GM18498 (cell line): Measurements from ENCODE around the gene LRP3.
A peak's percentile ranks its signal among the peaks of the same experiment; 100 is the strongest.
"Not testable (repeated sequence)": the region's sequence is repeated elsewhere in the genome, so short reads cannot be mapped to it uniquely, and the experiment has no call there.

Source experiments
- ATAC-seq: cut with Tn5 transposase; IDR thresholded peaks from one replicate; pipeline ENCODE4 v1.9.1; 2021; ENCODE audit warnings: mild to moderate bottlenecking, moderate library complexity; ENCODE audit not compliant: unreplicated experiment

Gene LRP3

DNA sequence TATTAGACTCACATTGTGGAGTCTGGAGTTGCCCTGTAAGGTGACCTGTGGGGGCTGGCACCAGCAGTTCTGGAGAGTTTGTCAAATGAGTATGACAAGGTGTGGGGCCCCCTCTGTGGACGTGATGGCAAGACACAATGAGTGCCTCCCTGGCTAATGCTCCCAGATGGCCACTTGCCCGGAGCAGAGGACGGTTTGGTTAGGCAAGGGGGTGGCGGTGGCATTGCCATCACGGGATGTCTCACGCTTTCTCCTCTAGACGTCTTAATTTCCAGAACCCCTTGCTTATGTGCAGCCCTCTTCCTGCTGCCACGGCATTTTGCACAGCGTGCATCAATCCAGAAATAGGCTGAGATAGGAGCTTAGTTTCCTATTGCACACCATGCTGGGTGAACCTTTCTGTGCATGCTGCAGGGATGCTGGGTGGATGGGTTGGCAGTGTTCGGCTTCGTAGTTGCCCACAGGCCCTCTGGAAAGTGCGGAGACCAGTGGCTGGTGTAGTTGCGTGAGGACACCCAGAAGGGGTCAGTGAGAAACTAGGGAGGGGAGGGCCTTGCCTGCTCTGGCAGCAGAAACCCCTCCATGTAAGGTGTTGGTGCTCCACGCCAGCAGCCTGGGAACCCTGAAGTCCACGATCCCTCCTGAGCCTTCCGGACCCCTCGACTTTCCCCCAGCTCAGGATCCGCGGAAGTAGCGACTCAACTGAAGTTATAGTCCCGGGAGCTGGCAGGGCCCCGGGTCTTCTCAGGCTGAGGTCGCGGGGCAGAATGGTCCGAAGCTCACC is 18.1 kb upstream of the LRP3 start:
- ATAC-seq = peak; percentile 5

GRCh38 chr19:33176670-33177416 is 17.3 kb upstream of the LRP3 start:
- peak; percentile 81 for ATAC-seq

DNA sequence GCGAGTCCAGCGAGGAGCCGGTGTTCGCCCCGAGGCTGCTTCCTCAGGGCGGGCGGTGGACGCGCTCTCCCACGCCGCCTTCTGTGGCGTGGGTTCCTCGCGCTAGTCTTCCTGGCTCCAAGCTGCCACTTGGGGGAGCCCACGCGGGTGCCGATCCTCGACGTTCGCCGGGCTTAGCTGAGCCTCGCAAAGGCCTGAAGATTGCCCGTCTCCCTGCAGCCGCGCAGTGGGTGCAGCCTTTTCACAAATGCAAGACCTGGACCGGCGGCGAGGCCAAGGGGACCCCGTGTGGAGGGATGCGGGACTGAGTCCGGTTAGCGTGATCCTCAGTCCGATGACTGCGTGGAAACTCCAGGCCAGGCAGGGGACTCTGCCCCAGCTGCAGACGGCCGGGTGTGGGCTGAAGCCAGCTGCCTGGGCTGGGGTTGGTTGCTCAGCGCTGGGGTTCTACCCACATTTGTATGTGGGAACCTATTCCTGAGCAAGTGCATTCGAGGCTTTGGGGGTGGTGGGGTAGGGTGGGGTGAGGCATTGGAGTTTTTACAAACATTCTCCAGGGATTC is 16.6 kb upstream of the LRP3 start:
- peak; percentile 28 for ATAC-seq

- no peak for ATAC-seq
Measured at GRCh38 chr19:33186431-33187182, 7.5 kb upstream of the LRP3 start.

- no peak for ATAC-seq
Measured at GRCh38 chr19:33187183-33187540, 7.0 kb upstream of the LRP3 start.

DNA sequence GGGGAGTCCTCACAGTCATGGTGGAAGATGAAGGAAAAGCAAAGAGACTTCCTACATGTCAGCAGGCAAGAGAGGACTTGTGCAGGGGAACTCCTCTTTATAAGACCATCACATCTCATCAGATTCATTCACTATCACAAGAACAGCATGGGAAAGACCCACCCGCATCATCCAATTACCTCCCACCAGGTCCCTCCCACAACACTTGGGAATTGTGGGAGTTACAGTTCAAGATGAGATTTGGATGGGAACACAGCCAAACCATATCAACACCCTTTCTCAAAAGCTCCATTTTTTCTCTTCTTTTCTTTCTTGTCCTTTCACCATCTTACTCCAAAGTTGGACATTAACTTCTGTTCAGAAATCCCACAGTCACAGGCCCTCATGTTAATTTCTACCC is 4.7 kb upstream of the LRP3 start:
- ATAC-seq = no peak

- not testable (repeated sequence) for ATAC-seq
Measured at GRCh38 chr19:33191092-33191491, 3.0 kb upstream of the LRP3 start.

GRCh38 chr19:33191501-33191900 is 2.6 kb upstream of the LRP3 start:
- ATAC-seq = no peak

DNA sequence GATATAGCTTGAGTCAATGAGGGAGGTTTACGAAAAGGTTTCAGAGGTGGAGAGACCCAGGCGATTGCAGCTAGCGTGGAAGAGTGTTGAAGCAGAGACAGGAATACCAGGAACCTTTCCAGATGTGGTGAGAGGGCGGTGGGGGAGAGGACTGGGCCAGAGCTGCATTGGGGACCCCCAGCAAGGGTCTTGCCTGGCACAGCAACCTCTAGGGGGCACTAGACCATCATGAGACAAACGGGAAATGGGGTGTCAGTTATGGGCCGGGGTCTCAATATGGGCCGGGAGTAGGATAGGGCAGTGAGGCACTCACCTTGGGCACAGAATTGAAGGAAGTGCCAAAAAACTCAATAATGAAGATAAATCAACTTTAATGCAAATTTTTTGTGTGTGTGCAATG is 2.1 kb upstream of the LRP3 start:
- no peak for ATAC-seq

- ATAC-seq = no peak
Measured at GRCh38 chr19:33193269-33193864, 763 bp upstream of the LRP3 start.

DNA sequence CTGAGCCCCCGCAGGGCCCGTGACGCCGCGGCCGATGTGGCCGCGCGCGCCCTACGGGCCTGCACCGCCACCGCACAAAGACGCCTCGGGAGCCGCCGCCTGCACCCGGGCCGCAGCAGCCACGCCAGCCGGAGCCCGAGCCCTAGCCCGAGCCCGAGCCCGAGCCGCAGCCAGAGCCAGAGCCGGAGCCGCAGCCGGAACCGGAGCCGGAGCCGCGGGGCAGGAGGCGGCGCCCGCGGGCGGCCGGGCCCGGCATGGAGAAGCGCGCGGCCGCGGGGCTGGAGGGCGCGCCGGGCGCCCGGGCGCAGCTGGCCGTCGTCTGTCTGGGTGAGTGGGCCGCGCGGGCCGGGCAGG is 379 bp downstream of the LRP3 start:
- no peak for ATAC-seq

GRCh38 chr19:33194886-33195644 is 935 bp downstream of the LRP3 start:
- ATAC-seq = no peak

DNA sequence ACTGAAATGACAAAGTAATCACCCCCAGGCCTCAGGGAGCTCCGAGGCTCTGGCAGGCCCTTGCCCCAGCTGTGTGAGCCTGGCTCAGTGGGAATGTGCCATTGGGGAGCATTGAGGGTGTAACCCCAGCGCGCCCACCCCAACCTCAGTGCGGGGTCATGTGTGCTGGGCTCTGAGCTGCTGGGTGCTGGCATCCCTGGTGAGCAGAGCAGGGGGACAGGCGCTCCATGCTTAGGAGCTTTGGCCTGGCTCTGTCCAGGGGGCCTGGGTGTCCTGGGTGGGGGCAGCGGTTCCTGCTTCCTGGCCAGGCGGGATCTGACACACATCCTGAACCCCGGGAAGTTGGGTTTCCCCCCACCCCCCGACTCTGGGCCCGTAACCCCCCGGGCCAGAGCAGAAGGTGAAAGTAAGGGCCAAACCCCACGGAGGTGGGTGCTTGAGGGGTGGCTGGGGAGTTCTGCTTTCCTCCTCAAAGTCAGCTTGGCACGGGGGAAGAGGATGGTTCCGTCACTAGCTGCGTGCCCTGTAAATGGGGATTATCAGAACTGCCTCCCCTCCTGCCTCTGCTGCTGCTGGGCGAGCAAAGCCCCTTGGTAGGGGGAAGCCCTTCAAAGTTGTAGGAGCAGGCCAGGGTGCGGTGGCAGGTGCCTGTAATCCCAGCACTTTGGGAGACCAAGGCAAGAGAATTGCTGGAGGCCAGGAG is 1.7 kb downstream of the LRP3 start:
- ATAC-seq = no peak

GRCh38 chr19:33196446-33197193 is 2.5 kb downstream of the LRP3 start:
- ATAC-seq = no peak

DNA sequence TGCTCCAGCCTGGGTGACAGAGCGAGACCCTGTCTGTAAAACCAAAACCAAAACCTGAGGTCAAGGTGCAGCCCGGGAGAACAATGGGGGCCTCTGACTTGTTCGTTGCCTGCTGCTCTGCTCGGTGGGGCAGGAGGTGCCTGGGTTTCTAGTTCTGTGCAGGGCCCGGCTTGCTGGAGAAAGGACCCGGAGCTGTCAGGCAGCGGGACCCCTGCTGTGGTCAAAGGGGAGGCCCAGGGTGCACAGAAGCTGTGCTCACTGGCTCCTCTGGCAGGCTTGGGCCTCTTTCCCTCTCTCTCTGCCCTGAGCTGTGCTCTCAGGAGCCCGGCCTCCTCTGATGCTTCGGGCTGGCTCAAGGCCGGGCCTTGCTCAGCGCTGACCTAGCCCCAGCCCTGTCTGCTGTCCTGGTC is 3.5 kb downstream of the LRP3 start:
- no peak for ATAC-seq

- ATAC-seq = no peak
Measured at GRCh38 chr19:33198169-33198568, 4.0 kb downstream of the LRP3 start.

DNA sequence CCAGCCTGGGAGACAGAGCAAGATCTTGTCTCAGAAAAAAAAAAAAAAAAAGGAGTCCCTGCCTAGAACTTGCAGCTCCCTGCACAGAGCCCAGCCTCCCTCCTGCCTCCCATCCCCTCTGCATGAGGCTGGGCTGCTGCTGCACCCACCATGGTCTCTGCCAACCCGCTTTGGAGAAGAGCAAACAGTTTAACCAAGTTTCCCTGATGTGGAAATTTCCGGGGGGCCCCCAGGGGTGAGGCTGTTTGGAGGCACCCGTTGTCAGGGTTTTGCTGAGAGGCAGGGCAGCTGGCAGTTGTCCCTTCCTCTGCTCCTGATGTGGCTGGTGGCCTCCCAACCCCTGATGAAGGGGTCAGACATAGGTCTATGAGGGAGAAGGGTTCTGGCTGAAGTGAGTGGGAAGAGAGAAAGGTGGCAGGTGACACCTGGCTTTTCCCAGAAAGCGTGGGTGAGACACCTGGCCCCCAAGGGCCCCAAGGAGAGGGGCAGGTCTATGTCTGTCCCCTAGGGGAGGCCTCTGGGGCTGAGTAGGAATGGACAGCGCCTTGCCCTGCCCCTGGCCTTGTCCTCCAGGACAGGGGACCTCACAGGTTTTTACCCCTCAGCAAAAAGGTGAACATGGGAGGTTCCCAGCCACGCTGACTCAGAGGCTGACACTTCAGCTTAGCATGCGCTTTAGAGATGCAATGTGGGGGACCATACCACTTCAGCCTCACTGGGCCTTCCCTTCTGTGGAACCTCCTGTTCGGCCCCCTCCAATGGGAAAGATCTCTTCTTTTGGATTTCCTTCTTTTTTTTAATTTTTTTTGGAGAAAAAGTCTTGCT is 5.5 kb downstream of the LRP3 start:
- no peak for ATAC-seq

DNA sequence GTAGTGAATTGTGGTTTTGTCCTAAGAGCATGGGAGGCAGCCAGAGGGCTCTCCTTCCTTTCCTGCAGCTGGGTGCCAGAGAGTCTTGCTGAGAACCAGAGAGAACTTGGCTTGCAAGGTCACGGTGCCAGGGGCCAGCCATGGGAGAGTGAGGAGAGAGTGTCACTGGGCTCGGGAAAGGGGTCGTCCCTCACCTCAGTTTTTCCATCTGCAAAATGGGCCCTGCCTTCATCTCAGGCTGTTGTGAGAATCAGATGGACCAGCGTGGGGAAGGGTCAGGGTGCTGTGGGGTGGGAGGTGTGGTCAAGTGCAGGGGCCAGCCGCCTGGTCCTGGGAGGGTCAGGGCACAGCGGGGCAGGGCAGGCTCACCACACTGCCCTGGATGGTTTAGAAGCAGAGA is 7.3 kb downstream of the LRP3 start:
- no peak for ATAC-seq
